Lower leg skin (tissue), 4 donors: ENCODE measurements around the gene MAEL. TPM values are rescaled to one million over a fixed set of nuclear protein-coding genes. Genes with fewer than 3 reads are reported as not detected.
"Not testable (repeated sequence)": the region's sequence is repeated elsewhere in the genome, so short reads cannot be mapped to it uniquely, and the experiment has no call there.

Source experiments
- DNase-seq, 2 donors: peaks; one replicate each; pipeline ENCODE4 v3.0.0-alpha.2; 2019; ENCODE audit warnings: low spot score in 2 of 2
- H3K4me3 ChIP-seq: fragments of 200-600 bp; sonication (generic); 2 replicates; pipeline ENCODE4 v1.5.1; 2017; ENCODE audit warnings: mild to moderate bottlenecking, low read depth; ENCODE audit not compliant: poor library complexity, severe bottlenecking
- CTCF ChIP-seq, 3 donors: fragments of 450-650 bp; IDR thresholded peaks; one replicate each; pipeline ENCODE4 v1.5.1; 2016; ENCODE audit warnings: antibody characterized with exemption in 3 of 3, mild to moderate bottlenecking in 3 of 3, moderate library complexity in 2 of 3
- POLR2A ChIP-seq, 2 donors: fragments of 450-650 bp; IDR thresholded peaks; one replicate each; pipeline ENCODE4 v1.6.1; 2016 to 2017; ENCODE audit warnings: antibody characterized with exemption in 2 of 2, mild to moderate bottlenecking in 1 of 2, moderate library complexity in 1 of 2
- WGBS, 2 donors: methylation state at CpG; one replicate each; pipeline ENCODE4 v1.1.5; 2018; 5-methylcytosine and 5-hydroxymethylcytosine counted together
- intact Hi-C: fragments of 100-400 bp; cut with DNase I; formaldehyde crosslinking; loops from one replicate; pipeline ENCODE4 v1.15.0; 2023; ENCODE audit warnings: low total_unique reads
- total RNA-seq, 4 donors: library from RNA; depleted of rRNA; stranded (reverse); fragments of >200 nt; gene quantifications; one replicate each; pipeline ENCODE4 v1.1.0, GENCODE V29; 2016

Gene MAEL
- total RNA-seq, 4 donors from 2014 or later, result 0.10 to 3.6 (median 0.25) TPM; not detected in 1

GRCh38 chr1:167022384-167022783 is 33.3 kb downstream of the MAEL start:
- no peak overlapping the region for H3K4me3 ChIP-seq
- intact Hi-C loops, result no loop called here
- WGBS, 2 donors, result 95 to 98% methylated on average over 1 of the region's 1 CpG
- DNase-seq, result no peak
- TF ChIP-seq CTCF (IDR thresholded peaks at IDR 0.05), result no peak
- no peak for TF ChIP-seq POLR2A (IDR thresholded peaks at IDR 0.05)

- H3K4me3 ChIP-seq, intact Hi-C loops, DNase-seq: not testable (repeated sequence)
- 93% methylated on average over 27 of the region's 27 CpGs for WGBS, 2 donors
Measured at GRCh38 chr1:167029553-167029952, 40.5 kb downstream of the MAEL start.

GRCh38 chr1:167033646-167034045 is 44.6 kb downstream of the MAEL start:
- TF ChIP-seq CTCF (IDR thresholded peaks at IDR 0.05) (no peak), POLR2A (IDR thresholded peaks at IDR 0.05) (no peak)
- no peak for DNase-seq
- 66 to 70% methylated on average over 2 of the region's 2 CpGs for WGBS, 2 donors
- H3K4me3 ChIP-seq, result no peak overlapping the region
- intact Hi-C loops, result no loop called here

GRCh38 chr1:167043752-167044488 is 54.8 kb downstream of the MAEL start:
- WGBS, 2 donors, result 12 to 29% methylated on average over 21 of the region's 21 CpGs
- no peak for TF ChIP-seq POLR2A (IDR thresholded peaks at IDR 0.05)
- no peak for DNase-seq
- intact Hi-C loops, result no loop called here
- no peak overlapping the region for H3K4me3 ChIP-seq

- 93 to 94% methylated on average over 5 of the region's 5 CpGs for WGBS, 2 donors
- DNase-seq, result no peak
- intact Hi-C loops, result loop anchor here (10.0 kb wide), 1 partner anchor 137 kb away; no protein-coding TSS in a partner anchor
- H3K4me3 ChIP-seq, result no peak overlapping the region
- TF ChIP-seq CTCF (IDR thresholded peaks at IDR 0.05) (no peak), POLR2A (IDR thresholded peaks at IDR 0.05) (no peak)
Measured at GRCh38 chr1:167051907-167052306, 62.8 kb downstream of the MAEL start.

GRCh38 chr1:167052389-167052788 is 63.3 kb downstream of the MAEL start:
- WGBS, 2 donors, result 71 to 75% methylated on average over 8 of the region's 8 CpGs
- TF ChIP-seq POLR2A (IDR thresholded peaks at IDR 0.05), result no peak
- no peak for TF ChIP-seq CTCF (IDR thresholded peaks at IDR 0.05)
- intact Hi-C loops, result loop anchor here (10.0 kb wide), 1 partner anchor 138 kb away; no protein-coding TSS in a partner anchor
- H3K4me3 ChIP-seq, result no peak overlapping the region
- no peak for DNase-seq

- no peak overlapping the region for H3K4me3 ChIP-seq
- TF ChIP-seq CTCF (IDR thresholded peaks at IDR 0.05) (no peak), POLR2A (IDR thresholded peaks at IDR 0.05) (no peak)
- 33 to 56% methylated on average over 1 to 3 of the region's 3 CpGs for WGBS, 2 donors
- no peak for DNase-seq
- intact Hi-C loops, result loop anchor here (10.0 kb wide), 1 partner anchor 140 kb away; no protein-coding TSS in a partner anchor
Measured at GRCh38 chr1:167054531-167054930, 65.5 kb downstream of the MAEL start.
